HUES48 (cell line): ENCODE results near the gene SPEG.

Experiments
- H3K27ac ChIP-seq: one replicate; pipeline ENCODE4 v1.7.0; 2013; ENCODE audit warnings: low read depth, low read length, inconsistent platforms
- H3K27me3 ChIP-seq: 2 replicates; pipeline ENCODE4 v1.6.1; 2013; ENCODE audit warnings: mild to moderate bottlenecking, low read length; ENCODE audit not compliant: control insufficient read depth, insufficient read depth
- H3K36me3 ChIP-seq: 2 replicates; pipeline ENCODE4 v1.6.1; 2013; ENCODE audit warnings: low read length; ENCODE audit not compliant: control insufficient read depth, insufficient read depth
- H3K4me1 ChIP-seq: 2 replicates; pipeline ENCODE4 v1.6.1; 2013; ENCODE audit warnings: mild to moderate bottlenecking, low read length; ENCODE audit not compliant: control insufficient read depth, insufficient read depth
- H3K4me3 ChIP-seq: 2 replicates; pipeline ENCODE4 v1.5.1; 2013; ENCODE audit warnings: mild to moderate bottlenecking, low read depth, low read length
- H3K9ac ChIP-seq: 2 replicates; pipeline ENCODE4 v1.6.1; 2013; ENCODE audit warnings: mild to moderate bottlenecking, low read depth, low read length, moderate library complexity
- H3K9me3 ChIP-seq: 2 replicates; pipeline ENCODE4 v1.6.1; 2013; ENCODE audit warnings: low read length; ENCODE audit not compliant: control insufficient read depth, insufficient read depth

Gene SPEG

DNA sequence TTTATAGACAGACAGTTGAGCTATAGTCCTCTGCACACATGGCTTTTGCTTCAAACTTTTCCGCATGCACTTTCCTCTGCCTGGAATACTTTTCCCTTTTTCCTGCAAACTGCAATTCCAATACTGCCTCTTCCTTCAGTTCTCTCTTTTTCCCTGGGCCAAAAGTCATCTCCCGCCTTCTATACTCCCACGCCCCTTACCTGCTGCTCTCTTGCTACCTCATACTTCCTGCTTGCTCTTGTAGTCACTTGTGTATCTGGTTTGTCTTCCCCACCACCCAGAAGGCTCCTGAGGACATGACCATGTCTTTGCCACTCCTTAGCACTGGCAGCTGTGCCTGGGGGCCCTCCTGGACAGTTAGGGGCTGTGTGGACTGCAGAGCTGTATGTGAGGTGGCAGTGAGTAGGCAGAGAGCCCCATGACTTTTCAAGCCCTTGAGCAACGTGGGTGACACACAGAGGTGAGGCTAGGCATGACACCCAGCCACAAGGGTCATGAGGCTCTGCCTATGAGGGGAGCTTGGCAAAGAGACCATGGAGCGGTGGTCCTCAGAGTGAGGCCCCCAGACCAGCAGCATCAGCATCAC is 23.2 kb downstream of the SPEG start:
- Histone ChIP-seq H3K27ac (no peak overlapping the region), H3K36me3 (peaks cover 7% of the 10 kb centered on the region; the same call in 1 of the 2 replicates), H3K4me3 (no peak overlapping the region), H3K27me3 (peaks cover 4% of the 10 kb centered on the region; the same call in 1 of the 2 replicates), H3K9me3 (no peaks in the 10 kb centered on the region), H3K4me1 (peaks cover 29% of the 10 kb centered on the region), H3K9ac (no peak overlapping the region)

DNA sequence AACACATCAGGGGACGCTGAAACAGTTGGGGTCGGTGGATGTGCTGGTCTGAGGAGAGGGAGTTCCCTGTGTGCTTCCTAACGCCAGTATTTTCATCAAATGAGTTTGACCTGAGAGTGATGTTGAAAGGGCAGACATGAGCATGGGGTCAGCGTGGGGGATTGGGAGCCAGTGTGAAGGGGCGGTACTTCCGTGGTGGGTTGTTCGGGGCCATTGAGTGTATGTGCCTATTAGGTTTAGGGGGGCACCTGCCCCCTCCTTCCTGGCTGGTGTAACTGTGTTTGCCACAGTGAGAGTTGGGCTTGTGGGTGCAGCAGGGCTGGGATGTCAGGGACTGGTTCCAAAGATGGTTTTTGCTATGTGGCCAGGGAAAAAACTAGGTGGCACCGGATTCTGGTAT is 24.4 kb downstream of the SPEG start:
- H3K36me3 ChIP-seq = peaks cover 7% of the 10 kb centered on the region; the same call in 1 of the 2 replicates
- no peak overlapping the region for H3K9ac ChIP-seq
- H3K27ac ChIP-seq = no peak overlapping the region
- H3K4me3 ChIP-seq = no peak overlapping the region
- H3K9me3 ChIP-seq = no peaks in the 10 kb centered on the region
- H3K27me3 ChIP-seq = peaks cover 4% of the 10 kb centered on the region; the same call in 1 of the 2 replicates
- peaks cover 23% of the 10 kb centered on the region for H3K4me1 ChIP-seq

DNA sequence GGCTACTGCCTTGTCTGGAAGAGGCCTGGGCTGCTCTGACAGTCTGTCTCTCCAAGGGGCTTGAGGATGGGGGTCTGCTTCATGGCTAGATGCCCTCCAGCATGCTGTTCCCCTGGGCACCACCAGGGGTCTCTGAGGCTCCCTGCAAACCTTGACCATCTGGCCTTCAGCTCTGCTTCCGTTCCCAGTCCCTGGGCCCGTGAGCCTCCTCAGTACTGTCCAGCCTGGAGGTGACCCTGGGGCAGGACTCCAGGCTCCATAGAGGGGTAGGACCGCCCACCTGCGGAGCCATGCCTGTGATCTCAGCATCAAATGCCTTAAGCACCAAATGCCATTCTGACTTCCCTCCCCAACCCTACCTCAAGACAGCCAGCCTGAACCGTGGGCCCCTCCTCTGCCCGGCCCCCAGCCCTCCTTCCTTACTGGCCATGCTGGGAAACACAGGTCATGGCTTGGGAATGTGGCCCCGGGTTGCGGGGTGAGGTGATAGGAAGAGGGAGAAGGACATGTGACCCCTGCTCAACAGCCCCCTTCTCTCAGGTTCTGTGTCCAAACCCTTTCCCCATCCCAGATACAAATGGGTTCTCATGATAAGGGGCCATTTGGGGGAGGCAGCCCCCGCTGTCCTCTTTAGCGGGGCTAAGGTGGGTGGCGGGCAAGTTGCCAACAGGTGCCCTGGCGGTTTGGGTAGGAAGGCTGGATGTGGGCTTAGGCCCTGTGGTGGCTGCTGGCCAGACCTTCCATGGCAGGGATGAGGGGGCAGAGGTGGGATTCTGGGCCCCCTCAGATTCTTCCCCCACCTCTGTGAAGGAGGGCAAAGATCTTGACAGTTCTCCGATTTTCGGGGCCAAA is 25.0 kb downstream of the SPEG start:
- H3K36me3 ChIP-seq = peaks cover 7% of the 10 kb centered on the region; the same call in 1 of the 2 replicates
- peaks cover 4% of the 10 kb centered on the region; the same call in 1 of the 2 replicates for H3K27me3 ChIP-seq
- H3K4me3 ChIP-seq = peak overlapping the region; percentile 23; the same call in 1 of the 2 replicates
- no peak overlapping the region for H3K27ac ChIP-seq
- H3K9me3 ChIP-seq = no peaks in the 10 kb centered on the region
- no peak overlapping the region for H3K9ac ChIP-seq
- H3K4me1 ChIP-seq = peaks cover 23% of the 10 kb centered on the region

DNA sequence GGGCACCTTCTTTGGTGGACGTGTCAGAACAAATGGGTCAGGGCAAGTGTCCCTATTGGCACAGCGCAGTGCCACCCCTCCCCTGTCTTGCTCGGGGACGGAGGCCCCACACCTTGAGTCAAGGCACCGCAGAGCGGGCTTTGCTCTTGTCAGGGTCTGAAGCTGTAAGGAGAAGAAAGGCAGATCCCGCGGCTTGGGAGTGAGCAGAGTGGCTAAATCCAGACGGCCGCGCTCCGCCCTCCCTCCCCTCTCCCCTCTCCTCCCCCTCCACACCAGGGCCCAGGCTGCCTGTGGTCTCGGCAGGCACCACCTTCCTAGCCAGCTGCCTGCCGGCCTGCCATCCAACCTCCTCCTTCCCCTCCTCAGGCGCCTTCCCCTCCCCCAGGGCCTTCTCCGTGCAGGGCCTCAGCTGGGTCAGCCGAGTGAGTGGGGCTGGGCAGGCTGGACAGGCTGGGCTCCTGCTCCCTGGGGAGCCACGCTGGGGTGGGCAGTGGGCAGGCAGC is 25.8 kb downstream of the SPEG start:
- no peak overlapping the region for H3K9ac ChIP-seq
- peaks cover 23% of the 10 kb centered on the region for H3K4me1 ChIP-seq
- H3K27me3 ChIP-seq = peaks cover 4% of the 10 kb centered on the region; the same call in 1 of the 2 replicates
- H3K4me3 ChIP-seq = peak overlapping the region; percentile 23; the same call in 1 of the 2 replicates
- peaks cover 7% of the 10 kb centered on the region; the same call in 1 of the 2 replicates for H3K36me3 ChIP-seq
- peak overlapping the region; percentile 55 for H3K27ac ChIP-seq
- H3K9me3 ChIP-seq = no peaks in the 10 kb centered on the region

DNA sequence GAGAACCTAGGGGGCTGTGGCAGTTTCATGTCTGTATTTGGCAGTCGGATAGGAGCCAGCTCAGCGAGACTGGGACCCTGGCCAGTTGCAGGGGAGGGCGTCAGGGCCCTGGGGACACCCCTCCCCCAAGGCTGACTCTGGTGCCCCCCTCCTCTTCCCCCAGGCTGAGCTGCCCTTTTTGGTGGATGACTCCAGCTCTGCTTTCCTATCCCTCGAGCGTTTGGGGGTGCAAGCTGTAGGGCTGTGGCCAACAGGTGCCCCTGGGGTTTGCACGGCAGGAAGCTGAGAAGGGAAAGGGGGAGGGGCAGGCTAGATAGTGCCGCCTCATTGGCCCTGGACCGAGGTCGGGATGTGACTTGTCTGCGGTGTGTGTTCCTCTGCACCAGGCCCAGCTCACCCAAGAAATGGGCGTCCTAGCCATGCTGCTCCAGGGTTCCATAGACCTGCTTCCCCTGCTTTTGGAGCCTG is 26.4 kb downstream of the SPEG start:
- Histone ChIP-seq H3K4me1 (peaks cover 23% of the 10 kb centered on the region), H3K27ac (no peak overlapping the region), H3K9me3 (no peaks in the 10 kb centered on the region), H3K27me3 (peaks cover 4% of the 10 kb centered on the region; the same call in 1 of the 2 replicates), H3K9ac (no peak overlapping the region), H3K4me3 (no peak overlapping the region; the same call in 1 of the 2 replicates), H3K36me3 (peaks cover 7% of the 10 kb centered on the region; the same call in 1 of the 2 replicates)

DNA sequence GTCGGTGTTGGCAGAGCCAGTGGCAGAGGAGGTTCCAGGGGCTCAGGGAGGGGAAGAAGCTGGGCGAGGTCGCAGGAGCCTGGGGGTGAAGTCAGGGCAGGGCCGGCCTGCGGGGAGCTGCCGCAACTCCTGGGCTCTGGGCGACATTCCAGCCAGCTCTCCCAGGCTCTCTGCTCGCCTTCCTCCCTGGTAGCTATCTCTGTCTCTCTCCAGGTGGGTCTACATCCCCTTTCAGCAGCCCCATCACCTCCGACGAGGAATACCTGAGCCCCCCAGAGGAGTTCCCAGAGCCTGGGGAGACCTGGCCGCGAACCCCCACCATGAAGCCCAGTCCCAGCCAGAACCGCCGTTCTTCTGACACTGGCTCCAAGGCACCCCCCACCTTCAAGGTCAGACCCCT is 27.0 kb downstream of the SPEG start:
- Histone ChIP-seq H3K36me3 (peaks cover 7% of the 10 kb centered on the region; the same call in 1 of the 2 replicates), H3K27ac (no peak overlapping the region), H3K27me3 (peaks cover 4% of the 10 kb centered on the region; the same call in 1 of the 2 replicates), H3K9me3 (no peaks in the 10 kb centered on the region), H3K4me3 (no peak overlapping the region; the same call in 1 of the 2 replicates), H3K4me1 (peaks cover 23% of the 10 kb centered on the region), H3K9ac (no peak overlapping the region)

DNA sequence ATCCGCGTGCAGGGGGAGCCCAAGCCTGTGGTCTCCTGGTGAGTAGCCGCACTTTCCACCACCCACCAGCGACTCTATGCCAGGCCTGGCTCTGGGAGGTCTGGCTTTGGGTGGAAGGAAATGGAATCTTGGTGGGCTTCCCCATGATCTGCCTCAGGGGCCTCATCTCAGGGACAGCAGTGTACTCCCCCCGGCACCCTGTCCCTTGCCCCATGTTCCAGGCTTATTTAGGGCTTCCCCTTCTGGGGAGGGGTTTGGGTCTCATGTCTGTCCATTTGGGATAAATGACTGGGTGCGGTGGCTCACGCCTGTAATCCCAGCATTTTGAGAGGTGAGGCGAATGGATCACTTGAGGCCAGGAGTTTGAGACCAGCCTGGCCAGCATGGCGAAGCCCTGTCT is 27.7 kb downstream of the SPEG start:
- H3K27me3 ChIP-seq = peaks cover 4% of the 10 kb centered on the region; the same call in 1 of the 2 replicates
- H3K4me1 ChIP-seq = peaks cover 23% of the 10 kb centered on the region
- no peak overlapping the region for H3K27ac ChIP-seq
- H3K4me3 ChIP-seq = no peak overlapping the region
- H3K36me3 ChIP-seq = peaks cover 7% of the 10 kb centered on the region; the same call in 1 of the 2 replicates
- no peaks in the 10 kb centered on the region for H3K9me3 ChIP-seq
- no peak overlapping the region for H3K9ac ChIP-seq

DNA sequence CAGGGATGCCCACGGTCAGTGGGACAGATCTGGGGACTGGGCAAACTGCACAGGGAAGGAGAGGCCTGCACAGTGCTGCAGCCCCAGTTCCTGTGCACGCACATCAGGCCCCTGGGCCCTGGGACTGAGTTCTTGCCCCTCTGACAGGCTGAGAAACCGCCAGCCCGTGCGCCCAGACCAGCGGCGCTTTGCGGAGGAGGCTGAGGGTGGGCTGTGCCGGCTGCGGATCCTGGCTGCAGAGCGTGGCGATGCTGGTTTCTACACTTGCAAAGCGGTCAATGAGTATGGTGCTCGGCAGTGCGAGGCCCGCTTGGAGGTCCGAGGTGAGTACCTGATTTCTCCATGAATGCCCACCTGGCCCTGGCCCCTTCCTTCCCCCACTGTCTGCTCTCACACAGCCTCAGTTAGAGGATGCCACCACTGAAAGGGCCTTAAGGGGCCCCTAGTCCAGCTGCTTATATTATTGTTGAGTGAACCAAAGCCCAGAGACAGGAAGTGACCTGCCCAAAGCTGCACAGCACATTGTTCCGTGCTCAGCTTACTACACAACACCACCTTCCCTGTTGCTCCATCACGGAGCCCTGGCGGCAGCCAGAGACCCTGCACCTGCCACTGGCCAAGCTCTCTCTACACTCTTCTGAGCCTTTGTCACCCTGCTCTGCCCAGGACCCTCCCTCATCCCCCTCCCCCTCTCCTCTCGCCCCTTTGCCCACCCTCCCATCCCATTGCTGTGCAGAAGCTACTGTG is 29.8 kb downstream of the SPEG start:
- H3K27ac ChIP-seq = no peak overlapping the region
- H3K9me3 ChIP-seq = no peaks in the 10 kb centered on the region
- peaks cover 20% of the 10 kb centered on the region for H3K4me1 ChIP-seq
- H3K27me3 ChIP-seq = peaks cover 4% of the 10 kb centered on the region; the same call in 1 of the 2 replicates
- H3K4me3 ChIP-seq = no peak overlapping the region
- H3K36me3 ChIP-seq = peaks cover 7% of the 10 kb centered on the region; the same call in 1 of the 2 replicates
- H3K9ac ChIP-seq = no peak overlapping the region

DNA sequence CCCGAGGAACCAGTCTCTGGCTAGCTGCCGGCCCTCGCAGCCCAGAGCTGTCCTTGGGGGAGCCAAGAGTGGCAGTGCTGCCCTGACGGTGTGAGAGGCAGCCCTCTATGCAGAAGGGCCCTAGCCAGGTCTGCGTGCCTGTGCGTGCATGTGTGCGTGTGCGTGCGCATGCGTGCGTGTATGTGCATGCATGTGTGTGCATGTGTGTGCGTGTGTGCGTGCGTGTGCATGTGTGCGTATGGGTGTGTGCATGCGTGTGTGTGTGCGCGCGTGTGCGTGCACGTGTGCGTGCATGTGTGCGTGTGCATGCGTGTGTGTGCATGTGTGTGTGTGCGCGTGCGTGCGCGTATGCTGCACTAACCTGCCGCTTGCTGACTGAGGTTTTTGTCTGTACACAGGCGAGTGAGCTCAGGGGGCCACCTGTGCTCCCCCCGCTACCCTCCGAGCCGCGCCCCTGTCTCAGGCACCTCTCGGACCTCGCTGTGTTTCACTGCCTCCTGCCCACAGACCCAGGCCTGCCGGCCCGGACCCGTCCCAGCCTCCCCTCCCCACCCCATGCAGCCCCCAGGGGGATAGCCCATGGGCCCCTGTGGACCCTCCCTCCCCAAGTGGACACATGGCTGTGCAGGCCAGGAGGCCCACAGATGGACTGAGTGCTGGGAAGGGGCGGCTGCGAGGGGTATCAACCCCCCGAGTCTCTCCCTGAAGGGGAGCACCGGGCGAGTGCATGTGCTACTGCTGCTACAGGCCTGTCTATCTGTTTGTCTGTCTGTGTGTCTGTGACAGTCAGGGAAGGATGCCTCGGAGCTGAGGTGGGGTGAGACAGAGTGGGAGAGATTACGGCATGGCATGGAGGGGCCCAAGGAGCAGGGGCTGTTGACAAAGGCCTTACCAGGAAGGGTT is 31.3 kb downstream of the SPEG start:
- Histone ChIP-seq H3K36me3 (peaks cover 7% of the 10 kb centered on the region; the same call in 1 of the 2 replicates), H3K27me3 (no peaks in the 10 kb centered on the region), H3K4me1 (peaks cover 10% of the 10 kb centered on the region), H3K4me3 (no peak overlapping the region), H3K9me3 (no peaks in the 10 kb centered on the region), H3K27ac (no peak overlapping the region), H3K9ac (no peak overlapping the region)
